HG03066 (cell line): ENCODE results near the gene PI4KA.
"Not testable (repeated sequence)": the region's sequence is repeated elsewhere in the genome, so short reads cannot be mapped to it uniquely, and the experiment has no call there.

ENCODE experiments used
- ATAC-seq: cut with Tn5 transposase; IDR thresholded peaks from one replicate; pipeline ENCODE4 v1.9.1; 2021; ENCODE audit warnings: low read depth; ENCODE audit not compliant: unreplicated experiment

The PI4KA gene

GRCh38 chr22:20752104-20752741, 106.4 kb downstream of the PI4KA start:
- no peak for ATAC-seq

- no peak for ATAC-seq
Observed at GRCh38 chr22:20751185-20751851, 107.3 kb downstream of the PI4KA start.

- ATAC-seq = peak; percentile 41
Observed at GRCh38 chr22:20750461-20751184, 108.0 kb downstream of the PI4KA start.

- ATAC-seq = no peak
Observed at GRCh38 chr22:20749453-20749852, 109.2 kb downstream of the PI4KA start.

GRCh38 chr22:20748731-20749428, 109.7 kb downstream of the PI4KA start:
- peak; percentile 75 for ATAC-seq

- no peak for ATAC-seq
Observed at GRCh38 chr22:20748082-20748481, 110.5 kb downstream of the PI4KA start.

GRCh38 chr22:20747223-20747622, 111.4 kb downstream of the PI4KA start:
- no peak for ATAC-seq

- no peak for ATAC-seq
Observed at GRCh38 chr22:20746431-20747189, 112.0 kb downstream of the PI4KA start.

- ATAC-seq = no peak
Observed at GRCh38 chr22:20745119-20745518, 113.5 kb downstream of the PI4KA start.

- ATAC-seq = no peak
Observed at GRCh38 chr22:20744456-20744855, 114.2 kb downstream of the PI4KA start.

GRCh38 chr22:20742764-20743163, 115.8 kb downstream of the PI4KA start:
- ATAC-seq = no peak

GRCh38 chr22:20741634-20742581, 116.7 kb downstream of the PI4KA start:
- no peak for ATAC-seq

GRCh38 chr22:20741008-20741633, 117.5 kb downstream of the PI4KA start:
- ATAC-seq = no peak

- no peak for ATAC-seq
Observed at GRCh38 chr22:20740222-20740951, 118.2 kb downstream of the PI4KA start.

- no peak for ATAC-seq
Observed at GRCh38 chr22:20738394-20739089, 120.1 kb downstream of the PI4KA start.

GRCh38 chr22:20736891-20737290, 121.7 kb downstream of the PI4KA start:
- ATAC-seq = not testable (repeated sequence)

GRCh38 chr22:20735356-20736162, 123.1 kb downstream of the PI4KA start:
- not testable (repeated sequence) for ATAC-seq
